Pons (tissue), 1 donor: ENCODE measurements around the gene HTR3C.
"Not testable (repeated sequence)": the region's sequence is repeated elsewhere in the genome, so short reads cannot be mapped to it uniquely, and the experiment has no call there.

Experiments used
- DNase-seq: peaks from one replicate; pipeline ENCODE4 v3.0.0-alpha.2; 2016; ENCODE audit warnings: low spot score

The HTR3C gene, protein sequence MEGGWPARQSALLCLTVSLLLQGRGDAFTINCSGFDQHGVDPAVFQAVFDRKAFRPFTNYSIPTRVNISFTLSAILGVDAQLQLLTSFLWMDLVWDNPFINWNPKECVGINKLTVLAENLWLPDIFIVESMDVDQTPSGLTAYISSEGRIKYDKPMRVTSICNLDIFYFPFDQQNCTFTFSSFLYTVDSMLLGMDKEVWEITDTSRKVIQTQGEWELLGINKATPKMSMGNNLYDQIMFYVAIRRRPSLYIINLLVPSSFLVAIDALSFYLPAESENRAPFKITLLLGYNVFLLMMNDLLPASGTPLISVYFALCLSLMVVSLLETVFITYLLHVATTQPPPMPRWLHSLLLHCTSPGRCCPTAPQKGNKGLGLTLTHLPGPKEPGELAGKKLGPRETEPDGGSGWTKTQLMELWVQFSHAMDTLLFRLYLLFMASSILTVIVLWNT

DNA sequence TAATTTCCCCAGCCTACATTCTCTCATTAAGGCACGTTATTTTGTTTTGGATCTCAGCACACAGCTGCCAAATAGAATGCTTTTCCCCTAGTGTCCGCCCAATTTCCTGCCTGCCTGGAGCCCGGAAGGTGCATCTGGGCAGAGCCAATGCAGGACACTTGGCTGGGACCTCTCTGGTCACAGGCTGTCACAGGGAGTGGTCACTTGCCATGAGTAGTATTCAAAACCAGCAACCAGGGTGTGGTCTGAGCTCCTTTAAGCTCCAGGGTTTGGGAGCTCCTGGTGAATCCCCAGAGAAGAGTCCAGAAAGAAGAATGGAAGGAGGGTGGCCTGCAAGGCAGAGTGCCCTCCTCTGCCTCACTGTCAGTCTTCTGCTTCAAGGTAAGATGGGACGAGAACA, at the start of gene HTR3C:
TSS of gene HTR3C (plus strand) at position 281 of the 400 bp plus-strand sequence. CDS start at position 315, 34 bp downstream.
- no peak for DNase-seq

- no peak for DNase-seq
These were observed 49.5 kb upstream of the HTR3C start for GRCh38 chr3:184003187-184003967.

- DNase-seq = peak; percentile 44
These were observed 48.4 kb upstream of the HTR3C start for GRCh38 chr3:184004476-184004875.

- peak; percentile 63 for DNase-seq
These were observed 46.8 kb upstream of the HTR3C start for GRCh38 chr3:184005941-184006507.

DNA sequence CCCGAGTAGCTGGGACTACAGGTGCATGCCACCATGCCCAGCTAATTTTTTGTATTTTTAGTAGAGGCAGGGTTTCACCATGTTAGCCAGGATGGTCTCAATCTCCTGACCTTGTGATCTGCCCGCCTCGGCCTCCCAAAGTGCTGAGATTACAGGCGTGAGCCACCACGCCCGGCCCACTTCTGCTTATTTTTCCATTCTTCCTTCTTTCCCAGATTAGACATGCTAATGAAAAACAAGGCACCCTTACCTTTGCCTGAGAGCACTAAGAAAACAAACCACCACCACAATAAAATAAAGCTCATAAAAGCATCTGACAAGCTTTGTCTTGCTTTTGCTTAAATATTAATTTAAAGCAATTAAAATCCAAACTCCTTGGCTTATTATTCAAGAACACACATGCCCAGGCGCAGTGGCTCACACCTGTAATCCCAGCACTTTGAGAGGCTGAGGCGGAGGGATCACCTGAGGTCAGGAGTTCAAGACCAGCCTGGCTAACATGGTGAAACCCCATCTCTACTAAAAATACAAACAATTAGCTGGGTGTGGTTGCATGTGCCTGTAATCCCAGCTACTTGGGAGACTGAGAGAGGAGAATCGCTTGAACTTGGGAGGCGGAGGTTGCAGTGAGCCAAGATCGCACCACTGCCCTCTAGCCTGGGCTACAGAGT, 45.6 kb upstream of the HTR3C start:
- DNase-seq = not testable (repeated sequence)

DNA sequence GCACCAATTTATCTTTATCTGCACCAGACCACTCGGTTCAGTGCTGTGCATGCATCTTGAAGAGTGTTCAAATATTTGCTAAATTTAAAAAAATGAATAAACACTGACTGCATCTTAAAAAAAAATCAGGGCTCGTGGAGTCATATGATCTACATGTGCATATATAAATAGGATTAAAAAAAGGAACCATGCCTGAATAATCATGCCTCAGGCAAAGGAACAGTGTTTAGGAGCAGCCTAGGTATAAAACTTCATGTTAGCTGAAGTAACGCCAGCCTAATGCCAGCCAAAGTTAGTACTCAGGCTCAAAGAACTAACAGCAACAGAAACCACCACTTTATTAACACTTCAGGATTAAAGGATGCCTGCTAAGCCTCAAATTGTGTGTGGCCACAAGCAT, 44.7 kb upstream of the HTR3C start:
- DNase-seq = no peak

DNA sequence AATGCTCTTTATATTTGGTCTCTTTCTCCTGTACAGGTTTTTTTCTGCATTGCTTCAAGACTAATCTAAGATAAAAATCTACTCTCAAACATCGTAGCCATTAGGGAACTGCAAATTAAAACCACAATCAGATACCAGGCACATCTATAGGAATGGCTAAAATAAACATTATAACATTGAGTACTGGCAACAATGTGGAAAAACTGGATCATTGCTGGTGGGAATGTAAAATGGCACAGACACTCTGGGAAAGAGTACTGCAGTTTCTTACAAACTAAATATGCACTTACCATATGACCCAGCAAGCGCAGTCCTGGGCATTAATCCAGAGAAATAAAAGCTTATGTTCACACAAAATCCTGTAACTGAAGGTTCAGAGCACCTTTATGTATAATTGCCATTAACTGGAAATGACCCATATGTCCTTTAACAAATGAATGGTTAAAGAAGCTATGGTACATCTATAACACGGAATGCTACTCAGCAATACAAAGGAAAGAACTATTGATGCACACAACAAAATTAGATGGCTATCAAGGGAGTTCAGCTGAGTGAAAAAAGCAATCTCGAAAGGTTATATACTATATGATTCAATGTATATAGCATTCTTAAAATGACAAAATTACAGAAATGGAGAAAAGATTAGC, 41.5 kb upstream of the HTR3C start:
- no peak for DNase-seq

DNA sequence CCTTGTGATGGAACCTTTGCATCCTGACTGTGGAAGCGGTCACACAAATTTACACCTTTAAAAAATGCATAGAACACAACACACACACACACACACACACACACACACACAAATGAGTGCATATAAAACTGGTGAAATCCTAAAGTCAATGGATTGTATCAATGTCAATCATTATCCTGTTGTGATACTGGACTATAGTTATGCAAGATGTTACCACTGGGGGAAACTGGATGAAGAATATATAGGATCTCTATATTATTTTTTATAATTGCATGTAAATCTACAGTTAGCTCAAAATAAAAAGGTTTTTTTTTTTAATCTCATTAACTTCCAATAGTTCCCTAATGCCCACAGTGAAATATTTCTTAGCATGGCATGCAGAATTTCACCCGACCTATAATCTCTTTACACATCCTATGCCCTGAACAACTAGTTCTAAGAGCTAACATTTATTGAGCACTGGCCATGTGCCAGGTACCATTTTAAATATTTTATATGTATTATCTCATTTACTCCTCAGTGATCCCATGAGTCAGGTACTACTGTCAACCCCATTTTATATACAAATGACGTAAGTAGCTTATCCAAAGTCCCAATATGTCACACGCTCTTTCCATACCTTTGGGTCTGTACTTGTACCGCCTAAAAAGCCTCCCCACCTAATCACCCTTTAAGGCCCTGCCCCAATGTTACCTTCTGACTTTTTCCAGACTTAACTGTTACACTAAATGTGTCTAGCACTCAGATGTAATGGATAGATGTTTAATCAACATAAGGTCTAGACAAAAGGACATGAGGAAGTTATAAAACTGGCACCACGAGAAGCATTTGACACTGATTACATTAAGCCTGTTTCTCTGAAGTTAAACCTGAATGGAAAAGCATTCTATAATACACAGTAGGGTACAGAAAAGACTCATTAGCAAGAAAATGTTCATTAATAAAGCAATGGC, 40.6 kb upstream of the HTR3C start:
- no peak for DNase-seq

DNA sequence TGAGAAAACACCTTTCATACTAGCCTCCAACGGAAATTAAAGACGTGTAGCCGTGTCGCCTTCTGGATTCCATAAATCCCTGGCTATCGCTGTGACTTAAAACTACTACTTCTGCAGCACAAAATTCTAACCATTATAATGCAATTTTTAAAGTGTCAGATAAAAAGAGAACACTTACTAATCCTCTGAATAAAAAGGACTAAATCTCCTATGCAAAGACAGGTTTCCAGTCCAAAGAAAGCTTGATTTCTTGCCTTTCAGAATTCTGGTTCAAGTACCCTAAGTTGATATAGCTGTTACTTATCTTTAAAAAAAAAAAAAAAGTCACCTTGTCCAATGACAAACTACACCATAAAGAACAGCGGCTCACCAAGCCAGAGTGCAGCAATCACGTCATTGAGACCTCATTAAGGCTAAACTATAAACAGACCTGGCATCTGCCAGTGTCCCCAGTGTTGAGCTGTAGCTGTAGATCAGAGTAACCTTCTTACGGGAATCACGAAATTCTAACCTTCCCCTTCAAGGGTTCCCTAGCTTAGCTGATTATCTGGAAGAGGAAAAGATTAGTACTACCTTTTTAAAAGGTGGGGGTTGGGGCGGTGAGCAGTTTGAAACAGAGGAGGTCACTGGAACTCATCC, 37.3 kb upstream of the HTR3C start:
- no peak for DNase-seq

DNA sequence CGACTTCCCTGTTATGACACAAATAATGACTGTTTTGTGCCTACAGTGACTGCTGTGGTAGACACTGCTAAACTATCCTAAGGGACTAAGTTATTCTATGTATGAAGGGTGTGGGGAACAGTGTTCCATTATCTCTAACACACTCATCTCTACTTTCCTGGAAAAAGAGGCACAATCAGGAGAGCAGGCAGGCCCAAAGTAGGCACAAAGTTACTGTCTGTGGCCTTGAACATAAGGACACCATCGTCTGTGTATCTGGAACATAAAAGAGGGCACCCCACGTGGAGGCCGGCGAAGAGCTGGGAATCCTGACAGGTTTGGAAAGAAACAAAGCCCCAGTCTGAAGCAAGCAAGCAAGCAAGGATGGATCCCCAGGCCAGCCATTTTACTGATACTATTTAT, 36.7 kb upstream of the HTR3C start:
- peak; percentile 54 for DNase-seq

DNA sequence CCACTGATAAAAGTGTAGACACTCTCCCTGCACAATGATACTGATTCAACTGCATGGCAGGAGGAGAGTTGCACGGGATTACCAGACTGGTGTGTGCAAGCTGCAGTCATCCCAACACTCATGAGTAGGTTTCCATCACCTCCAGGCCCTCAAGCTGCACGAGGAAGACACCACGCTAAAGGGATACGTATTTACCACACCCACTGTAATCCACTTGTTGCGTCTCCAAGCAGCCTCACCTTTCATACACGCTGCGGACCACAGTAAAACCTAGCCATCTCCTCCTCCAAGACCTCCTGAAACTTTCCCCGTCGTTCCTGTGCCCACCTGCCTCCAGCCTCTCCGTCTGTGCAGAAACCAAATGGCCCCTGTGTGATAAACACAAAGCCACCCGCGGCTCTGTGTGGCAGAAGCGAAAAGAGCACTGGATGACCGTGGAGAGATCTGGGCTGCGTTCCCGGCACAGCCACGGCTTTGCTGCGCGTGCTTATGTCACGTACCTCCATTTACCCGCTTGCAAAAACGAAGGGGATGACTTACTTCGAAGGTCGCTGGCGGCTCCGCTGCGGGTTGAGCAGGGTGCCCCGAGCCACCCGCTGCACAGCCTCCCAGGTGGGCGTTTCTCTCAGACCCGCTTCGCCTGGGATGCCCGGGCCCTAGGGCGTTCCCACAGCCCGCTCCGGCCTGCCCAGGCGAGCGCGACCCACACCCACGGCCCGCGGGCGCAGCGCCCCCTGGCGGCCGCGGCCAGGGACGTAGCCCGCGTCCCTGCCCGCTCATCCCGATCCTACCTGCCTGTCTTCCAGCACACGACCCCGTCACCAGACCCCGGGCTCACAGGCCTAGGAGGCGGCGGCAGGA, 35.8 kb upstream of the HTR3C start:
- DNase-seq = peak; percentile 57

GRCh38 chr3:184017672-184018423, 35.0 kb upstream of the HTR3C start, which contains the start of gene ABCC5:
Gene ABCC5, minus strand, starts transcription at chr3:184017884. Its CDS starts 3,492 bp downstream, at chr3:184014392.
- peak; percentile 94 for DNase-seq

DNA sequence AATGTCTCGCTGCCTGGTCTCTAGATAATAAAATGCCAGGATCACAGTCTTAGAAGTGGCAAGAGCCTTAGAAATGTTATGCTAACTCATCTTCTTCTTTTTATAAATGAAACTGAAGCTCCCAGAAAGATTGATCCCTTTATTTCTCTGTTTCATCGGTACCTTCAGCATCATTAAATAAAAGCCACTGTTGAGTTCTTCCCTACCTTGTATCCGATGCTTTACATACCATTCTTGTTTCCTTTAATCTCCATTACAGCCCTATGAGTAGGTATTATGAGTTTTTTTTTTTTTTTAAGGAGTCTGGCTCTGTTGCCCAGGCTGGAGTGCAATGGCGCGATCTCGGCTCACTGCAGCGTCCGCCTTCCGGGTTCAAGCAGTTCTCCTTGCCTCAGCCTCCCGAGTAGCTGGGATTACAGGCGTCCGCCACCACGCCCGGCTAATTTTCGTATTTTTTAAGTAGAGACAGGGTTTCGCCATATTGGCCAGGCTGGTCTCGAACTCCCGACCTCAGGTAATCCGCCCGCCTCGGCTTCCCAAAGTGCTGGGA, 34.3 kb upstream of the HTR3C start:
- no peak for DNase-seq

GRCh38 chr3:184022323-184022722, 30.5 kb upstream of the HTR3C start:
- DNase-seq = no peak

GRCh38 chr3:184025256-184025655, 27.6 kb upstream of the HTR3C start:
- not testable (repeated sequence) for DNase-seq

GRCh38 chr3:184028275-184028890, 24.5 kb upstream of the HTR3C start:
- not testable (repeated sequence) for DNase-seq

DNA sequence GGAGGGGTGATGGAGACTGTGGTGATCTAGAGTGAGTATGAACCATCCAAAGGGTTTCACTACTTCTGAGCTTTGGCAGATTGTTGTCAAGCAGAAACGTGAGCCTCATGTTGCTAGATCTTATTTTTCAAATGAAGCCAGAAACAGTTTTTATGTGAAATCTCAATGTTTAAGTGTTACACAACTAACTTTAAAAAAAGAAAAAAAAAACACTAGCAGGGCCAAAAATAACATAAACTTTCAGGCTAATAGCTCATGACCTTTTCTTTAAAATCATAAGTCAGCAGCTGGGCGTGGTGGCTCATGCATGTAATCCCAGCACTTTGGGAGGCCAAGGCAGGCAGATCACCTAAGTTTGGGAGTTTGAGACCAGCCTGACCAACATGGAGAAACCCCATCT, 23.4 kb upstream of the HTR3C start:
- no peak for DNase-seq
